T1000 (cell line): ENCODE results near the gene NPHS1.
"Not testable (repeated sequence)": the region's sequence is repeated elsewhere in the genome, so short reads cannot be mapped to it uniquely, and the experiment has no call there.

Source experiments
- DNase-seq: peaks from one replicate; lab custom pipeline; 2025; ENCODE audit warnings: mixed read lengths; lab: John Stamatoyannopoulos, UW

NPHS1 gene

GRCh38 chr19:35812220-35813042 is 39.9 kb downstream of the NPHS1 start, which contains the start of gene PRODH2:
TSS of gene PRODH2 (minus strand) at chr19:35812845. CDS start at chr19:35812805, 40 bp downstream.
- no peak for DNase-seq

- DNase-seq, result no peak
Observed at GRCh38 chr19:35811317-35812219, 40.7 kb downstream of the NPHS1 start.

GRCh38 chr19:35807633-35808032 is 44.7 kb downstream of the NPHS1 start:
- no peak for DNase-seq

GRCh38 chr19:35806597-35806996 is 45.7 kb downstream of the NPHS1 start:
- no peak for DNase-seq

- no peak for DNase-seq
Observed at GRCh38 chr19:35805526-35806102, 46.7 kb downstream of the NPHS1 start.

- no peak for DNase-seq
Observed at GRCh38 chr19:35801828-35802227, 50.5 kb downstream of the NPHS1 start.

- no peak for DNase-seq
Observed at GRCh38 chr19:35797663-35798062, 54.6 kb downstream of the NPHS1 start.

- DNase-seq, result no peak
Observed at GRCh38 chr19:35796645-35797542, 55.4 kb downstream of the NPHS1 start.

- DNase-seq, result not testable (repeated sequence)
Observed at GRCh38 chr19:35795564-35795963, 56.7 kb downstream of the NPHS1 start.

GRCh38 chr19:35793381-35794165 is 58.7 kb downstream of the NPHS1 start:
- DNase-seq, result peak; percentile 22

- DNase-seq, result no peak
Observed at GRCh38 chr19:35792888-35793287, 59.4 kb downstream of the NPHS1 start.

GRCh38 chr19:35792312-35792711 is 60.0 kb downstream of the NPHS1 start:
- no peak for DNase-seq

- no peak for DNase-seq
Observed at GRCh38 chr19:35791814-35792279, 60.5 kb downstream of the NPHS1 start.

- no peak for DNase-seq
Observed at GRCh38 chr19:35790981-35791813, 61.1 kb downstream of the NPHS1 start.

GRCh38 chr19:35789978-35790944 is 62.0 kb downstream of the NPHS1 start:
- no peak for DNase-seq

- no peak for DNase-seq
Observed at GRCh38 chr19:35789195-35789977, 62.9 kb downstream of the NPHS1 start.

- DNase-seq, result no peak
Observed at GRCh38 chr19:35788205-35788960, 63.9 kb downstream of the NPHS1 start.
